Ecto neural progenitor cell (in vitro differentiated cells): ENCODE data around the gene SERPINB4.

Experiments
- DNase-seq: peaks from one replicate; pipeline ENCODE4 v3.0.0-alpha.2; 2018; ENCODE audit warnings: low spot score

The SERPINB4 gene

GRCh38 chr18:63627819-63628218 lies 16.2 kb downstream of the SERPINB4 start:
- no peak for DNase-seq

DNA sequence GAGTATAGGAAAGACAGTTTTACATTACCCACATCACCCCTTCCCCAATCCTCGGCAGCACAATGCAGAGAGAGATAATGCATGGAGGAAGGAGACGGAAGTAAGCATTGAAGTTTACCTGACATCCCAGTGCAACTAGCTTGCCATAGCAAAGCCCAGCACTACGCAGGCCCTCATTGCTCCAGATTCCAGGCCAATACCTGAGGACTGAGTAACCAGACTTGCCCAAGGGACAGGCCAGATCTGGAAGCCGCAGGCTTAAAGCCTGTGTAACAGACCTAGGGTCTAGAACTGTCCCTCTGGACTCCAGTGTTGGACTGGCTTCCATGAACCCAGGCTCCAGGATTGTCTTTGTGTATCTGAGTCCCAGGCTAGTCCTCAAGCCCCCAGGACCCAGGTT lies 17.6 kb downstream of the SERPINB4 start:
- DNase-seq: no peak

GRCh38 chr18:63624863-63625262 lies 19.2 kb downstream of the SERPINB4 start:
- no peak for DNase-seq

DNA sequence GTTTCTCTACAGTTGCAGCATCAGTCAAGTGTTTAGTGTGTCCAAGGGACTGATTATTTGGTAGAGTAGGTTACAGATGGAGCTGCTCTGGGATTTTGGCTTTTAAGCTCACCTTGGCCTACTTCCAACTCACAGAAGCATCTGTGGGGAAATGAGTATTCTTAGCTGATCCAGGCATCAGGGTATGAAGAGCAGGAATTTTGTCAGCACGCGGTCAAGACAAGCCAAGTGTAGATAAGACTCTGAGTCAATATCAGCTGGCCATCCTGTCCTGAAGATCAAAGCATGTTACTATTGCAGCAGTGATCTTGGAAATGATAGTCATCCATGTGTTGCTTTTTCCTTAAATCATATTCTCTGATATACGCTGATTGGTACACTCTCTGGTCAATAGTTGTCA lies 24.4 kb downstream of the SERPINB4 start:
- DNase-seq: no peak

- no peak for DNase-seq
These were observed 26.2 kb downstream of the SERPINB4 start for GRCh38 chr18:63617915-63618234.

DNA sequence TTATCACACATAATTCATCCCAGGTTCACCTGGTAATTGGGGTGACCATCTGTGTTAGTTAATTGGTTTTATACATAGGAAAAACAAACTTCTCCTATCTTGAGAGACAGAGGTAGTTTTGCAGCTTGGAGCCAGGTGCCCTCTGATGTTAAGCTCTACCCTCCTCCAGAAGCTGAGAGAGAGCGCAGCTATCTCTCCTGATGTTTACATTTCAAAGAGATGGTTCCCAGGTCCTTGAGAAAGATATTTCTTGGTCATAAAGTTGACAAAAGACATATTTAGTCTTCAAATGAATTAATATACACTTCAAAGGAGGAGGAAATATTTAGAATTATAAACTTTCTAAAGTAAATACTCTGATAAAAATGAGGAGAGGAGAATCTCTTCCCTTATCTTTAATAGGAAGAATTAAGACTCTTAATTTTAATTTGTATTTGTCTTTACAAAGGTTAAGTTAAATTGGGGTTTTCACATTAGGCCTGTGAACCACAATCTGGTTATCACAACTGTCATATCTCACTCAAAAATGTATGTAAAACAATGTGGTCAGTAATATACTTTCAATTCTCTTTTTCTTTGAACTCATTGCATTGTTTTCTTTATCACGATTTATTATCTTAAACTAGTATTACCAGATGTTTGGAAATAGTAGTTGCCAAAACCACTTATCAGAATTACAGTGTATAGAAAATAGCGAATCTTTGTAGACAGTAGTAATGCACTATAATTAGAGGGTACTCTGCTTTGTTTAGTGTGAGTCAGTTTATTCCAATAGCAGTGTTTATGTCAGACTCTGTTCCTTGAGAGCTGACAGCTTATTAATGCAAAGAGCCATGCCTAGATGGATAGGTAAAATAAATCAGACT lies 26.8 kb downstream of the SERPINB4 start:
- DNase-seq: no peak

- no peak for DNase-seq
These were observed 30.6 kb downstream of the SERPINB4 start for GRCh38 chr18:63613420-63613819.

GRCh38 chr18:63606526-63606925 lies 37.5 kb downstream of the SERPINB4 start:
- DNase-seq: no peak

GRCh38 chr18:63604791-63605567 lies 39.1 kb downstream of the SERPINB4 start:
- DNase-seq: no peak

GRCh38 chr18:63603772-63604171 lies 40.3 kb downstream of the SERPINB4 start:
- DNase-seq: no peak

- DNase-seq: no peak
These were observed 40.7 kb downstream of the SERPINB4 start for GRCh38 chr18:63603355-63603754.

- DNase-seq: no peak
These were observed 47.1 kb downstream of the SERPINB4 start for GRCh38 chr18:63596964-63597363.

DNA sequence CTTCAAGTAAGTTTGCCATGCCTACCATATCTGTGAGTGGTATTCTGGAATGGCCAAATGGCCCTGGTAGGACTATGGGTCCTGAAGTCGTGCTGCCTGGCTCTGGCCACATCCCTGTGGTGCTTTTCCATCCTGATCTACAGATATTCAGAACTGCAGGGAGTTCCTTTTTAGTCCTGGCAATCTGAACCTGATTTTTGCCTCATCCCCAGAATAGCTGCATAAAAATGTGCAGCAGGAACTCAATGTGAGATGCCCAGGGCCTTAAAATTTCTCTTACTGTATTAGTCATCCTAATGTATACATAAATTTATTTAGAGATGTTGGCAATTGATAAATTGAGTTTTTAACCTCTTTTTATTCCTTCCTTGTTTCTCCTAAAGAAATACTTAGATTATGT lies 51.6 kb downstream of the SERPINB4 start:
- DNase-seq: no peak

- no peak for DNase-seq
These were observed 52.3 kb downstream of the SERPINB4 start for GRCh38 chr18:63591725-63592124.

DNA sequence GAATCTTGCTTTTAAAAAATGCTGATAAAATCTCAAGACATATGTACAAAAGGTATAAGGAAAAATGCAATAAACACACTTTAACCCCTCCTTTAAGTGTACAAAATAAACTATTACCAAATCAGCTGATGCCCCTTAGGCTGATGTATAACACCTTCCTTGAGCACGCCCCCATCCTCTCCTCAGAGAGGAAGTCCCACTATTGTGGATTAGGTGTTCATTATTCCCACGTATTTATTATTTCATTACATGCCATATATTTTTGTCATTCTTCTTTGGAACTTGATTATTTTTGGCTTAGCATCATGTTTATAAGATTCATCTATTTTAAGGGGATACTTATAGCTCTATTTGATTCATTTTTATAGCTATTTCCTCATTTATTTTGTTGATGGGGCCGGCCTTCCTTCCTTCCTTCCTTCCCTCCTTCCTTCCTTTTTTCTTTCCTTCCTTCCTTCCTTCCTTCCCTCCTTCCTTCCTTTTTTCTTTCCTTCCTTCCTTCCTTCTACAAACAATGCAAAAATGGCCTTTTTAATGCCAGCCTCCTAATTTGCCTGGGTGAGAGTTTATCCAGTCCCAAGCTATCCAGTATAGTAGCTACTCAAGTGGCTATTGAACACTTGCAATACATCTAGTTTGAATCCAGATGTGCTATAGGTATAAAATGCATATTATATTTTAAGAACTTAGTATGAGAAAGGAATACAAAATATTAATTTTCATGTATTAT lies 52.9 kb downstream of the SERPINB4 start:
- no peak for DNase-seq

DNA sequence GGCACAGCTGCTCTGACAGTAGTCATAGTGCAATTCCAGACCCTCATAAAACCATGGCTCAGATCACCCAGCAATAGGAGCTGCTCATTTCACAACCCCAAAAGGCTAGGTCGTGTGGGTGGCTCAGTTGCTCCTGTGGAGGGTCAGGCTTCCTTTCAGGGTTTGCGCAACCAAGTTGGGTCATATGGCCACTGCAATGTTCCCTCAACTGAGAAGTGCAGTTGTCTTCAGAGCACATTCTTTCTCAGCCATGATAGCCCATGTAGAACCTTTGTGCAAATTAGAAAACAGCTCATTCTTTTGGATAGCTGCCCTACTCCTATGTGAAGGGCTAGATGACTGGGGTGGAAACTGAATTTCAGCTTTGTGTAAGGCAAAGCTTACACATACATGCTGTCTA lies 53.7 kb downstream of the SERPINB4 start:
- no peak for DNase-seq

GRCh38 chr18:63588909-63589308 lies 55.1 kb downstream of the SERPINB4 start:
- DNase-seq: no peak
